Nephron (organoid): ENCODE measurements around the gene FTO.

ENCODE experiments used
- H3K27ac Mint-ChIP-seq, 3 experiments: 2 replicates each; pipeline ENCODE4 v1.8.0; 2020; ENCODE audit warnings: mixed read lengths in 3 of 3, mild to moderate bottlenecking in 2 of 3, moderate library complexity in 1 of 3
- H3K27me3 Mint-ChIP-seq: 2 replicates; pipeline ENCODE4 v1.8.0; 2021; ENCODE audit warnings: low read depth, mild to moderate bottlenecking, moderate library complexity, mixed read lengths
- H3K36me3 Mint-ChIP-seq: 2 replicates; pipeline ENCODE4 v1.8.0; 2020; ENCODE audit warnings: low read depth, mixed read lengths
- H3K4me1 Mint-ChIP-seq: 2 replicates; pipeline ENCODE4 v1.8.0; 2020; ENCODE audit warnings: mixed read lengths
- H3K4me3 Mint-ChIP-seq, 3 experiments: 2 replicates each; pipeline ENCODE4 v1.8.0; 2020; ENCODE audit warnings: mild to moderate bottlenecking in 3 of 3, mixed read lengths in 3 of 3, moderate library complexity in 2 of 3
- H3K9me3 Mint-ChIP-seq: 2 replicates; pipeline ENCODE4 v1.8.0; 2020; ENCODE audit warnings: mixed read lengths
- CTCF ChIP-seq, 3 experiments: fragments of 200-600 bp; sonication (generic); IDR thresholded peaks; one replicate each; pipeline ENCODE4 v1.5.0; 2021; ENCODE audit warnings: antibody characterized with exemption in 3 of 3; ENCODE audit not compliant: unreplicated experiment in 3 of 3

The FTO gene

GRCh38 chr16:53736297-53736696 lies 32.3 kb downstream of the FTO start:
- Mint-ChIP-seq H3K4me1 (peaks cover 13% of the 10 kb centered on the region), H3K27me3 (no peaks in the 10 kb centered on the region), H3K9me3 (no peaks in the 10 kb centered on the region), H3K27ac (no peak overlapping the region), H3K36me3 (no peaks in the 10 kb centered on the region), H3K4me3 (no peak overlapping the region)
- TF ChIP-seq CTCF (IDR thresholded peaks at IDR 0.05; ENCODE audit: unreplicated experiment in 3 of 3) = no peak

GRCh38 chr16:53737552-53737951 lies 33.6 kb downstream of the FTO start:
- Mint-ChIP-seq H3K4me3 (no peak overlapping the region), H3K27me3 (no peaks in the 10 kb centered on the region), H3K36me3 (no peaks in the 10 kb centered on the region), H3K27ac (no peak overlapping the region), H3K9me3 (no peaks in the 10 kb centered on the region), H3K4me1 (peaks cover 13% of the 10 kb centered on the region)
- TF ChIP-seq CTCF (IDR thresholded peaks at IDR 0.05; ENCODE audit: unreplicated experiment in 3 of 3) = no peak

GRCh38 chr16:53740476-53740875 lies 36.5 kb downstream of the FTO start:
- no peaks in the 10 kb centered on the region for H3K27me3 Mint-ChIP-seq
- no peaks in the 10 kb centered on the region for H3K9me3 Mint-ChIP-seq
- no peak for TF ChIP-seq CTCF (IDR thresholded peaks at IDR 0.05; ENCODE audit: unreplicated experiment in 3 of 3)
- H3K36me3 Mint-ChIP-seq = no peaks in the 10 kb centered on the region
- no peak overlapping the region for H3K4me3 Mint-ChIP-seq
- H3K4me1 Mint-ChIP-seq = peaks cover 17% of the 10 kb centered on the region
- no peak overlapping the region for H3K27ac Mint-ChIP-seq

- no peak for TF ChIP-seq CTCF (IDR thresholded peaks at IDR 0.05; ENCODE audit: unreplicated experiment in 3 of 3)
- Mint-ChIP-seq H3K27ac (no peak overlapping the region), H3K4me1 (peaks cover 18% of the 10 kb centered on the region), H3K27me3 (no peaks in the 10 kb centered on the region), H3K9me3 (no peaks in the 10 kb centered on the region), H3K4me3 (no peak overlapping the region), H3K36me3 (no peaks in the 10 kb centered on the region)
These were observed 37.1 kb downstream of the FTO start for GRCh38 chr16:53740933-53741531.

- no peaks in the 10 kb centered on the region for H3K9me3 Mint-ChIP-seq
- H3K27me3 Mint-ChIP-seq = no peaks in the 10 kb centered on the region
- H3K4me1 Mint-ChIP-seq = peaks cover 14% of the 10 kb centered on the region
- no peak overlapping the region for H3K4me3 Mint-ChIP-seq
- TF ChIP-seq CTCF (IDR thresholded peaks at IDR 0.05; ENCODE audit: unreplicated experiment in 3 of 3) = no peak
- H3K36me3 Mint-ChIP-seq = no peaks in the 10 kb centered on the region
- no peak overlapping the region for H3K27ac Mint-ChIP-seq
These were observed 37.6 kb downstream of the FTO start for GRCh38 chr16:53741546-53741945.

- H3K9me3 Mint-ChIP-seq = peaks cover 7% of the 10 kb centered on the region
- H3K36me3 Mint-ChIP-seq = peaks cover 9% of the 10 kb centered on the region
- no peaks in the 10 kb centered on the region for H3K27me3 Mint-ChIP-seq
- no peak overlapping the region for H3K27ac Mint-ChIP-seq
- H3K4me3 Mint-ChIP-seq = no peak overlapping the region
- TF ChIP-seq CTCF (IDR thresholded peaks at IDR 0.05; ENCODE audit: unreplicated experiment in 3 of 3) = peak; percentile 40 to 47 (median 42)
- peaks cover 9% of the 10 kb centered on the region for H3K4me1 Mint-ChIP-seq
These were observed 39.2 kb downstream of the FTO start for GRCh38 chr16:53743149-53743566.
